Ascending aorta (tissue), 2 donors: ENCODE data around the gene HIVEP3. TPM values are rescaled to one million over a fixed set of nuclear protein-coding genes. Genes with fewer than 3 reads are reported as not detected.

Experiments
- DNase-seq, 2 donors: peaks; one replicate each; pipeline ENCODE4 v3.0.0-alpha.2; 2019; ENCODE audit warnings: low spot score in 2 of 2
- H3K27ac ChIP-seq, 2 donors: fragments of 200-600 bp; sonication (generic); one replicate each; pipeline ENCODE4 v1.5.1; 2016 to 2017; ENCODE audit warnings: mild to moderate bottlenecking in 1 of 2
- H3K27me3 ChIP-seq: fragments of 200-600 bp; sonication (generic); one replicate; pipeline ENCODE4 v1.5.1; 2017
- H3K36me3 ChIP-seq, 2 donors: fragments of 200-600 bp; sonication (generic); one replicate each; pipeline ENCODE4 v1.5.1; 2016
- H3K4me1 ChIP-seq, 2 donors: fragments of 200-600 bp; sonication (generic); one replicate each; pipeline ENCODE4 v1.5.1; 2016 to 2017; ENCODE audit warnings: mild to moderate bottlenecking in 1 of 2
- H3K4me3 ChIP-seq, 2 donors: fragments of 200-600 bp; sonication (generic); one replicate each; pipeline ENCODE4 v1.5.1; 2016 to 2017; ENCODE audit warnings: mild to moderate bottlenecking in 1 of 2
- H3K9me3 ChIP-seq, 2 donors: fragments of 200-600 bp; sonication (generic); one replicate each; pipeline ENCODE4 v1.5.1; 2016
- intact Hi-C: fragments of 100-400 bp; cut with DNase I; formaldehyde crosslinking; loops from one replicate; pipeline ENCODE4 v1.15.1; 2023
- total RNA-seq: library from RNA; depleted of rRNA; stranded (reverse); fragments of >200 nt; gene quantifications from one replicate; pipeline ENCODE4 v1.1.0, GENCODE V29; 2016
- TF ChIP-seq, protein P1 (sequence below), 3 experiments: fragments of 200-600 bp in 2 of 3; fragments of 450-650 bp in 1 of 3; sonication (generic) in 2 of 3; IDR thresholded peaks; one replicate each; pipeline ENCODE4 v1.5.1; 2016 to 2019; ENCODE audit warnings: antibody characterized with exemption in 3 of 3, mild to moderate bottlenecking in 1 of 3, moderate library complexity in 1 of 3

HIVEP3 gene
- total RNA-seq, 1 donor from 2014 or later = 0.32 TPM

DNA sequence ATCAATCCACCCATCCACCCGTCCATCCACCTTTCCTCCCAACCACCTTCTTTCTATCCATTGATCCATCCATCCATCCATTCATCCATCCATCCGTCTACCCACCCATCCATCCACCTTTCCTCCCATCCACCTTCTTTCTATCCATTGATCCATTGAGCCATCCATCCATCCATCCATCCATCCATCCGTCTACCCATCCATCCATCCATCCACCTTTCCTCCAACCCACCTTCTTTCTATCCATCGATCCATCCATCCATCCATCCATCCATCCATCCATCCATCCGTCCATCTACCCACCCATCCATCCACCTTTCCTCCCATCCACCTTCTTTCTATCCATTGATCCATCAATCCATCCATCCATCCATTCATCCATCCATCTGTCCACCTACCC is 429.2 kb downstream of the HIVEP3 start:
- H3K27ac ChIP-seq = no peak overlapping the region
- intact Hi-C loops = no loop called here
- H3K27me3 ChIP-seq = no peaks in the 10 kb centered on the region
- H3K4me1 ChIP-seq = peaks cover 0 to 27% of the 10 kb centered on the region in 2 donors
- no peaks in the 10 kb centered on the region for H3K9me3 ChIP-seq
- H3K4me3 ChIP-seq = no peak overlapping the region
- DNase-seq = no peak
- no peaks in the 10 kb centered on the region for H3K36me3 ChIP-seq
- TF ChIP-seq, protein P1, sequence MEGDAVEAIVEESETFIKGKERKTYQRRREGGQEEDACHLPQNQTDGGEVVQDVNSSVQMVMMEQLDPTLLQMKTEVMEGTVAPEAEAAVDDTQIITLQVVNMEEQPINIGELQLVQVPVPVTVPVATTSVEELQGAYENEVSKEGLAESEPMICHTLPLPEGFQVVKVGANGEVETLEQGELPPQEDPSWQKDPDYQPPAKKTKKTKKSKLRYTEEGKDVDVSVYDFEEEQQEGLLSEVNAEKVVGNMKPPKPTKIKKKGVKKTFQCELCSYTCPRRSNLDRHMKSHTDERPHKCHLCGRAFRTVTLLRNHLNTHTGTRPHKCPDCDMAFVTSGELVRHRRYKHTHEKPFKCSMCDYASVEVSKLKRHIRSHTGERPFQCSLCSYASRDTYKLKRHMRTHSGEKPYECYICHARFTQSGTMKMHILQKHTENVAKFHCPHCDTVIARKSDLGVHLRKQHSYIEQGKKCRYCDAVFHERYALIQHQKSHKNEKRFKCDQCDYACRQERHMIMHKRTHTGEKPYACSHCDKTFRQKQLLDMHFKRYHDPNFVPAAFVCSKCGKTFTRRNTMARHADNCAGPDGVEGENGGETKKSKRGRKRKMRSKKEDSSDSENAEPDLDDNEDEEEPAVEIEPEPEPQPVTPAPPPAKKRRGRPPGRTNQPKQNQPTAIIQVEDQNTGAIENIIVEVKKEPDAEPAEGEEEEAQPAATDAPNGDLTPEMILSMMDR (IDR thresholded peaks at IDR 0.05) = no peak

DNA sequence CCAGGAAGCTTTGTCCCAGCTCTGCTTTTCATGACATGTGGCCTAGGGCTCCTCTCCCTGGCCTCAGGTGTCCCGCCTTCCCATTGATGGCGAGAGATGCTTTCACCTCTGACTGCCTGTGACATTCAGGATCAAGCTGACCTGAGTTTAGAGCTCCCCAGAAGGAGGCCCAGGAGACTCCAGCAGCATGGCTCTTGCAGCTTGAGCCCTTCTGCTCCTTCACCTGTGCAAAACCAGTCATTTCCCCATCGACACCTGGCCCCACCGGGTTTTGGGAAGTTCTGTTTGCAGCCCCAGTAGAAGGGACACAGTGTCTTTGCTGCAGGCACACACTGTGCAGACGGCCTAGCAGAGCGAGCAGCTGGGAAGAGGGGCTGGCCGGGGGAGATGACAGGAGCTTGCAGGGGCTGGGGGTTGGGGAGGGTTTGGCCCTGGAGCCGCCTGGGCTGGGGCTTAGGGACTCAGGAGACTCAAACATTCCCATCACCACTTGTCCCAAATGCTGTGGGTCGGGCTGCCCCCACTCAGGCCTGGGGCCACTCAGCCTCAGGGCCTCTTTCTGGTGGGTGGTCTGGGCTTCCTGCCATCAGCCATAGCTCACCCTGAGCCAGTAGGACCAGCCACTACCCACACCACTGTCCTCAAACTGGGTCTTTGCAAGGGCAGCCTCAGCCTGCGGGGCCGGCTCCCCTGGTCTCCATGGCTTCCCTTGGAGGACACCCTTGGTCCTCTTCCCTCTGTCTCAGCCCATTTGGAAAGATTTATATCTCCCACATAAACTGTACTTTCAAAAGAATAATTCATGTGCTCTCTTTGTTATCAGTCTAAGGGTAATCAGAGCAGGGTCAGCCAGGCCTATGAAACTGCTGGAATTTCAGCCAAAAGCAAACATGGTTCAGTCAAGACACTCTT is 430.4 kb downstream of the HIVEP3 start:
- intact Hi-C loops = no loop called here
- Histone ChIP-seq H3K9me3 (no peaks in the 10 kb centered on the region), H3K27ac (no peak overlapping the region), H3K4me1 (peaks cover 3 to 27% of the 10 kb centered on the region in 2 donors), H3K4me3 (no peak overlapping the region), H3K27me3 (no peaks in the 10 kb centered on the region), H3K36me3 (no peaks in the 10 kb centered on the region)
- DNase-seq = no peak
- TF ChIP-seq, protein P1 (IDR thresholded peaks at IDR 0.05) = no peak

DNA sequence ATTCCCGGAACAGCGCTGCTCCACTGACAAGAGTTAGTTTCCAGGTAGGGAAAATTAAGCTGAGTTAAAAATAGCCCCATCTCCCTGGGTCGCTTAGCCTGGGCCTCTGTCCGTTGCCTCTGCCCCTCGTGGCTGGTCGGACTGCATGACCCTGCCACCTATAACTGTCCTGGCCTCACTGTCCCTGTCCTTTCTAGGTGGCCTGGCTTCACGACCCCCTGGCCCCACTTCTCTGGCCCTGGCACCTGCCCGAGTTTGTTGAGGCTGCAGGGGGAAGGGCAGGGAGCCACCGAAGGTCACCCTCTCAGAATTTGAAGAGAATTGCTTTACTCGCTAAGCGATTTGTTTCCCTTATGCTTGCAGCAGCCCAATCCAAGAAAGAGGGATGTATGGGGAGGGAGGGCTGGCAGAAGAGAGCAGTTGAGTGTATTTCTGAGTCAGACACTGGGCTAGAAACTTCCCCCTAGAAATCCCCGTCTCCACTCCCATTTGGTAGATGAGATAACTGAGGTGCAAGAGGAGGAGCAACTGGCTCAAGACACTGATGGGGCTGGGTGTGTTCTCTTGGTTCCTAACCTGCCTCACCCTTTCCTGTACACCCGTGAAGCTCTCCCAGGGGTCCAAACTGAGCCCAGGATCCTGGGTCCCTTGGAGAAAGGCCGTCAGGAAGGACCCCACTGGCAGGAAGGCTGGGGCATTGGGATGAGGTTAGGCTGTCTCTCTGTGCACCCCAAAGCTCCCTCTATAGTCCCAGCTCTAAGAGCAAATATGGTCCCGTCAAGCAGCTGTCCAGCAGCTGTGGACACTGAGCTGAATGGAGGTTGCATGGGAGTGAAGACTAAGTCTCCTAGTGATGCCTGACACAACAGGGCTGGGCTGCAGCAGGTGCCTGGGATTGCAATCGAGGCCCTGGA is 431.3 kb downstream of the HIVEP3 start:
- no peaks in the 10 kb centered on the region for H3K36me3 ChIP-seq
- TF ChIP-seq, protein P1 (IDR thresholded peaks at IDR 0.05) = no peak
- no peaks in the 10 kb centered on the region for H3K27me3 ChIP-seq
- no peaks in the 10 kb centered on the region for H3K9me3 ChIP-seq
- no peak for DNase-seq
- no peak overlapping the region for H3K4me3 ChIP-seq
- H3K27ac ChIP-seq = no peak overlapping the region
- H3K4me1 ChIP-seq = peaks cover 3 to 23% of the 10 kb centered on the region in 2 donors
- intact Hi-C loops = no loop called here

- H3K27ac ChIP-seq = no peak overlapping the region
- H3K36me3 ChIP-seq = no peaks in the 10 kb centered on the region
- DNase-seq = no peak
- intact Hi-C loops = no loop called here
- H3K4me1 ChIP-seq = peaks cover 3 to 15% of the 10 kb centered on the region in 2 donors
- no peaks in the 10 kb centered on the region for H3K27me3 ChIP-seq
- no peaks in the 10 kb centered on the region for H3K9me3 ChIP-seq
- no peak overlapping the region for H3K4me3 ChIP-seq
- TF ChIP-seq, protein P1 (IDR thresholded peaks at IDR 0.05) = no peak
These were observed 432.2 kb downstream of the HIVEP3 start for GRCh38 chr1:41486371-41487125.

GRCh38 chr1:41486053-41486370 is 432.7 kb downstream of the HIVEP3 start:
- peaks cover 3 to 11% of the 10 kb centered on the region in 2 donors for H3K4me1 ChIP-seq
- intact Hi-C loops = no loop called here
- TF ChIP-seq, protein P1 (IDR thresholded peaks at IDR 0.05) = no peak
- H3K27ac ChIP-seq = no peak overlapping the region
- H3K4me3 ChIP-seq = no peak overlapping the region
- H3K36me3 ChIP-seq = no peaks in the 10 kb centered on the region
- DNase-seq = no peak
- H3K27me3 ChIP-seq = no peaks in the 10 kb centered on the region
- H3K9me3 ChIP-seq = no peaks in the 10 kb centered on the region
